Head of caudate nucleus (tissue), 42 donors: ENCODE results near the gene FCN2.
A peak's percentile ranks its signal among the peaks of the same experiment; 100 is the strongest.

Source experiments
- DNase-seq, 42 donors: peaks; one replicate each; pipeline versions ENCODE4 v3.0.0 to v3.0.0-alpha.2; 2020 to 2021; ENCODE audit warnings: mixed read lengths in 7 of 42
- intact Hi-C: fragments of 100-400 bp; cut with DNase I; formaldehyde crosslinking; loops from one replicate; pipeline ENCODE4 v1.15.0; 2022

FCN2 gene

DNA sequence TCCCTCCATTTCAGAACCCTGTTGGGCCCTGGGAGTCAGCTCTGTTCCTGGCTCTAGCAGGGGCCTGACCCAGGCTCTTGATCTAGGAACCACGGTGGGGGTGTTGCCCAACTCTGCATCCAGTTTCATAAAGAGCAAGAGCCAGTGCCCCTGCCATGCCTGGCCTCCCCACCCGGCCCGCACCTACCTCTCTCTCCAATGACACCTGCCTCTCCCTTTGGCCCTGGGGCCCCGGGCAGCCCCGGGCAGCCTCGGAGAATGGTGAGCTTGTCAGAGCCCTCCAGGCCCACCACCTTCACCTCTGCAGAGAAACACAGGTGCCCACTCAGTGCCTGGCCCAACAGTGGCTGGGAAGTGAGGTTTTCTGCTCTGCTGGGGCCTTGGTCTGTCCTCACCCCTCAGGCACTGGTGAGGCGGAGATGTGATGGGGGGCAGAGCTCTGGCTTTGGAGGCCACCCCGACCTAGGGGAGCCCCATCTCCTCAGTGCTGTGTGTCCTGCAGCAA, 35.6 kb downstream of the FCN2 start:
- intact Hi-C loops, result no loop called here
- DNase-seq, result peak in 6 of 42 donors; percentile 2 to 22 (median 6)

DNA sequence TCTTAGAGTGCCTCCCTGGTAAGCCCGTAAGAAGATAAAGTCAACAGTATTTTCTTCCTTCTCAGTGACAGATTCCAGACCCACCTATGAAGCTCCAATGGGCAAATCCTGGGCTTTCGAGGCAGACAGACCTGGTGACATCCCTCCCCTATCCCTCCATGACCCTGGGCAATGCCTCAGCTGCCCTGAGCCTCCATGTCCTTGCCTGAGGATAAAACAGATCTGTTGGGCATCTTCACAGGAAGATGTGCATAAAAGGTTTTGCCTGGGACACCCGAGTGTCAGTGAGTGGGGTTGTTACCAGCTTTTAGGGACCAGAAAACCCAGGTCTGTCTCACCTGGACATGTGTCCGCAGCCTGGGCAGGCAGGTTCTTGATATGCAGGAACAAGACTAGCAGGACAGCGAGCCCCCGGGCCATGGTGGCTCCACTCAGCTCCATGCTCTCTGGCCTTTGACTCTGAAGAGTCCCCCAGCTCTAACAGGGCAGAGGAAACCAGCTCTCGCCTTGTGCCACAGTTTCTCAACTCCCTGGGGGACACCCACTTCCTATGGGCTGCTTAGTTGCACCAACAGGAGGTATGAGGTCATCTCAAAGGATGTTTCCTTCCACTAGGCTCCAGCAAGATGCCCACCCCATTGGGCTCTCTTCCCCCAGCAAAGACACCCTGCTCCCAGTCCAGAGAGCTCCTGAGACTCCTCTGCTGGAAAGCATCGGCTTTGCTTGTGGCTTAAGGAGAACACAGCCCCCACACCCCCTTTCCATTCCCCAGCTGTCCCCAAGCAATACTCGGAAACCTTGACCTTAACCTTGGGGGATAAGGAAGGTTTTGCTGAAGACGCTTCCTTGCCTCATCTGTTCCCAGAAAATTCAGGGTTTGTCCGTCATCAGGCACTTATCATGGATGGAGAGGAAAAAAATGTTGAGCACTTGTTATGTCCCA, 37.1 kb downstream of the FCN2 start, which contains the start of gene FCN1:
FCN1 (minus strand) TSS at position 482 of the 943 bp plus-strand sequence; CDS start at position 441, 41 bp downstream.
- intact Hi-C loops, result no loop called here
- DNase-seq, result peak in 5 of 42 donors; percentile 3 to 28 (median 6)

GRCh38 chr9:134918646-134919045, 38.0 kb downstream of the FCN2 start:
- peak in 4 of 42 donors; percentile 3 to 21 (median 12) for DNase-seq
- intact Hi-C loops, result no loop called here

- intact Hi-C loops, result no loop called here
- DNase-seq, result peak in 1 of 42 donors; percentile 2
Measured at GRCh38 chr9:134919303-134919702, 38.7 kb downstream of the FCN2 start.

GRCh38 chr9:134922066-134922931, 41.7 kb downstream of the FCN2 start:
- intact Hi-C loops, result no loop called here
- peak in 10 of 42 donors; percentile 0 to 47 (median 15) for DNase-seq

DNA sequence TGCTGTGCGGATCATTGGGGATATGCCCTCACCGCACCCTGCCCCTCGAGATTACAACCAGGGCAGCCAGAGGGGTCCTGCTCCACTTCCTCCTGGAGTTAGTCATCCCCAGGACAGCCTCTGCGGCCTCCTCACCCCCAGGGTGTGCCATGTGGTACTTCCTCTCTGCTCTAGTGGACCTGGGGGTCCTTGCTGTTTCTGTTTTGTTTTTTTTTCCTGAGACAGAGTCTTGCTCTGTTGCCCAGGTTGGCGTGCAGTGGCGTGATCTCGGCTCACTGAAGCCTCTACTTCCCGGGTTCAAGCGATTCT, 42.3 kb downstream of the FCN2 start:
- peak in 3 of 42 donors; percentile 2 to 10 (median 2) for DNase-seq
- intact Hi-C loops, result no loop called here

DNA sequence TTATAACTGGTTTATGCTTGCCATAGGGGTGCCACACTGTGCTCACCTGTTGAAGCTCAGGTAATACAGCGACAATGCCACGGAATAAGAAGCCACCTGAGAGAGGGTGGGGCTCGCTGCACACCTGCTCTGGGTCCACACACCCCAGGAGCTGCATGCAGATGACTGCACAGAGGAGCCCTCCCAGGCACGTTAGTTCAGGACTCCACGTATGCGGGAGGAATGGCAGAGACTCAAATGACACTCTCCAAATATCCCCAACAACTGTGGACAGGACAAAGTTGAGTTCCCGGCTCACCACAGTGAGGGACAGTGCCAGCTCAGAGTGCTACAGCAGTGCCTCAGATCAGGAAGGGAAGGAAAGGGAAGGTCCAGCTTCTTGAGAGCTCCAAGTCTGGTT, 42.9 kb downstream of the FCN2 start:
- DNase-seq, result peak in 4 of 42 donors; percentile 3 to 11 (median 6)
- intact Hi-C loops, result no loop called here

DNA sequence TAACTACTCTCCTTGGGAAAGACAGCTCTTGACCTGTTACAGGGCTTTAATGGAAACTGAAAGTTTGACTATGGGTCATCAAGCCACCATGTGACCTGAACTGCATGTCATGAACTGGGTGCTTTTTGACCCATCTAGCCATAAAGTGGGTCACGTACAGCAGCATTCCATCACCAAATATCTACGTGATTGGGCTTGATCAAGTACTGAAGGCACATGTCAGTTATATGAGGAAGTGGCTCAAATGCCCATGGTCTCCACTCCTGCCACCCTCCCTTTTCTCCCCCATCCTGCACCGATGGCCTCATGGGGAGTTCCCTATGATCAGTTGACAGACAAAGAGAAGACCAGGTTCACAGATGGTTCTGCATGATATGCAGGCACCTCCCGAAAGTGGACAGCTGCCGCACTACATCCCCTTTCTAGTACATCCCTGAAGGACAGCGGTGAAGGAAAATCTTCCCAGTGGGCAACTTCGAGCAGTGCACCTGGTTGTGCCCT, 44.5 kb downstream of the FCN2 start:
- DNase-seq, result peak in 3 of 42 donors; percentile 1 to 4 (median 1)
- intact Hi-C loops, result no loop called here

DNA sequence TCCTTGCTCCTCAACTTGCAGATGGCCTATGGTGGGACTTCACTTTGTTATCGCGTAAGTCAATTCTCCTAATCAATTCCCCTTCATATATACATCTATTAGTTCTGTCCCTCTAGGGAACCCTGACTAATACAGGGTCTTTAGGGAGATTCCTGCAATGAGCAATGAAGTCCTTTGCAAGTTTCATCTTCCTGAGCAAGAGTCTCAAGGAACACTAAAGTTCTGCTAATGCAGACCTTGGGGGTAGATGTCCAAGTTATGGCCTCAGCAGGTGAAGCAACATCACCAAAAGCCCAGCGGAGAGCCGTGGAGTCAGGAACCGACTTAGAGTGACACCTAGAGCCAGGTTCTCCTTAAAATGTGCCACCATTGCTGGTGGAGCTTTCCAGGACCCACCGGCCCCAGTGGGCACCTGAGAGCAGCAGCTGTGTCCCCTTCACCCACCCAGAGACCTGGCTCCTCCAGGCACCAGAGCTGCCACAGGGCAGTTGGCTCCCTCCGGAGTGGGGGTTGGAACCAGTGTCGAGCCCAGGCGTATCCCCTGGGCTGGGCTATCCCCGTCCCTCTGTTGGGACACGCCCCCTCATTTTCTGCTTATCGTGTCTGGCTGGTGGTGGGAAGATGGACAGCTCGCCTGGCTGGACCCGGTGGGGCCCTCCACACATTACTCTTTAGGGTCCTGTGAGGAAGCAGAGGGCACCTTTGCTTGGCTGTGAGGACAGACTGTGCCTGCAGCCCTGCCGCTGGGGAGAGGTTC, 48.0 kb downstream of the FCN2 start:
- intact Hi-C loops, result no loop called here
- no peak for DNase-seq

DNA sequence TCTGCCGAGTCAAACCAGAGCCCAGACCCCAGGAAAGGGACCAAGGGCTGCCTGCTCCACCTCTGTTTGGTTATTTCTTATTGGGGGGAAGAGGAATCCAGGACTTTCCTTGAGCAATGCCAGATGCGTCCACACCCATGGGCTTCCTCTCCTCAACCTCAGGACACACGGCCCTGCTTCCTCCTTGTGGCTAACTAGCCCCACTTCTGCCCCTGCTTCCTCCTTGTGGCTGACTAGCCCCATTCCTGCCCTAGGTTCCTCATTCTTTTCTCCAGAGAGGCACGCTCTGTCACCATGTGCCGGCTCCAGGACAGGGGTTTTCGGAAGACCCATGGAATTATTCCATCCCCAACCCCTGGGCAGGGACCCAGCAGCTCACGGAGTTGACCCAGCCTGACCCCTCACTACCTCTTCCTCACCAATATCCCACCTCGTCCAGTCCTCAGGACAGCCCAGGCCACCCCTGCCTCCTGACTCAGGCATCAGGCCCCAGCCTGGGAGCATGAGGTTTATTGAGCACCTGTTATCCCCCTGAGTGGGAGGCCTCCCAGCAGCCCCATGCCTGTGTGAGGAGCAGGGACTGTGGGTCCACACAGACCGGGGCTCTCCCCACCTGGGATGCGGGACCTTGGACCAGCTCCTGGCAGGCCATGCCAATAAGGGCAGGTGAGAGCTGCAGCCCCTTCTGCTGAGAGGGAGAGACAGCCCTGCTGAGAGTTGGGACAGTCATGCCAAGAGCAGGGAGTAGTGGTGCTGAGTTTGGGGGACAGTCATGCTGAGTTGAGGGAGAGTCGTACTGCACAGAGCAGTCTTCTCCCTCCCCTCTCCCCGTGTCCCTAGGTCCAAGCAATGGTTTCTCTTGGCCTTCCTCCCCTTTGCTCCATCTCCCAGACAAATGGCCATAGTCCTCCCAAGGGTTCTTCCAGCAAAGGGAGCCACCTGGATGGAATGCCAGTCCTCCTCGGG, 48.9 kb downstream of the FCN2 start:
- intact Hi-C loops, result loop anchor here (10.0 kb wide), 1 partner anchor 65 kb away; no protein-coding TSS in a partner anchor
- DNase-seq, result peak in 23 of 42 donors; percentile 10 to 65 (median 35)

- DNase-seq, result no peak
- intact Hi-C loops, result loop anchor here (10.0 kb wide), 1 partner anchor 64 kb away; no protein-coding TSS in a partner anchor
Measured at GRCh38 chr9:134930398-134930797, 49.8 kb downstream of the FCN2 start.

GRCh38 chr9:134932171-134932570, 51.6 kb downstream of the FCN2 start:
- DNase-seq, result no peak
- intact Hi-C loops, result loop anchor here (10.0 kb wide), 1 partner anchor 63 kb away; no protein-coding TSS in a partner anchor

DNA sequence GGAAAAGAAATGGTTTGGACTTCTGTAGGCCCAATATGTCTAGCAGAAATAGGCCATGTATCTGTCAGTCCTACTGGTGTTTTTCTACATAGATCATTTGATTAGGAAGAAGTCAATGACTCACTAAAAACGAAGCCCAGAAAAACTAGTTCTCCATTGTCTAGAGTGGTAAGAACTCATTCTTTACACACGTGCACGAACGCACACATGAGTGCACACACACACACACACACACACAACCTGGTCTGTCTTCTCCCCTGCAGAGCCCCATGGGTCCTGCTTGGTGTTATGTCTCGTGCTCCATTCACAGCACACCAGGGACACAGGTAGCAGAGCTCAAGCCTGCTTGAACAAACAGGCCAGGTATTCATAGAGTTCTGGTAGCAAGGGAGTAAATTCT, 52.0 kb downstream of the FCN2 start:
- intact Hi-C loops, result loop anchor here (10.0 kb wide), 1 partner anchor 62 kb away; no protein-coding TSS in a partner anchor
- DNase-seq, result no peak

DNA sequence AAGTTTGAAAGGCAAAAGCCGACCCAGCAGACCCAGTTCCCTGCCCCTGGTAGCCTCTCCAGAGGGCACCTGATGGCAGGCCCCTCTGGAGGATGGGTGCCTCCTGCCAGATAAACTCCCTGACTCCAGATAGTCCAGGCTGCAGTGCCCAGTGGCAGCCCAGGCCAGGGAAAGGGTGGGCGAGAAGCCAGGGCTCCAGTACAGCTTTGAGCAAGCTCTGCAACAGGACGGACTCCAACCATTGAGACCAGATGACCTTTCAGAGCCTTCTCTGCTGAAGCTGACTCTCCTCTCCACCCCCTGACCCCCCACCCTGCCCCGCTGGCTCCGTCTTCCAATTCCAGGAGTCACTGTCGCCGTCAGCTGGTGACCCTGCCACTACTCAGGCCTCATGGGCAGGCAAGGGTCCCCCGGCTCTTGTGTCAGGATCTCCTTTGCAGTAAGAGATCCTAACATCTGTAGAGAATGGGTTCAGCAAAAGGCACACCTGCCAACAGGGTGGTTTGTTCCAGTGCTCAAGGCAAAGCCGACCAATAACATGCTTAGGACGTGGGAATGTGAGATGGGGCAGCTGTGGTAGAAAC, 52.6 kb downstream of the FCN2 start:
- no peak for DNase-seq
- intact Hi-C loops, result loop anchor here (10.0 kb wide), 1 partner anchor 62 kb away; no protein-coding TSS in a partner anchor

DNA sequence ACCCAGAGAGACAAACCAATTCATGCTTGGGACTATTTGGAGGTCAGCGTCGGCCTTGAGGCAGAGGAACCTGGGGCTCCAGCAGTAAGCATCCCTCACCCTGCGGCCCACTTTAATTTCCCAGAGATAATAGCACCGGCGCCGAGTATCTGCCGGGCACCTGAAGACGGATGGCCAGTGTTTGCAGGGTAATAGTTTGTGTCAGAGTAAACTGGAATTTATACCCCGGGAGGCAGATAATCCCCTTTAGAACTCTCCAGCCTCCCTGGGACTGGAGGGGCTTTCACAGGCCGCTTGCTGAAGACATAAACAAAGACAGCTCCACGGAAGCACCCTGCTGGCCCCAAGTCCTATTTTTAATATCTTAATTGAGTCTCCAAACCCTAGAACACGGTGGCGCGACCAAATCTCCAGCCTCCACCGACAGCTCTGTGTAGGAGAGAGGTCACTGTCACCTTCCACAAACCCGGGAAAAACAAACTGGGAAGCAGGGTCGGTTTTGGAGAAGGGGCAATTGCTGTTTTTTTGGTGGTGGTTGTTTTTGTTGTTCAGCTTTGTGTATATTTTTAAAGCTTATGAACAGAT, 54.5 kb downstream of the FCN2 start:
- intact Hi-C loops, result loop anchor here (10.0 kb wide), 1 partner anchor 60 kb away; no protein-coding TSS in a partner anchor
- no peak for DNase-seq

DNA sequence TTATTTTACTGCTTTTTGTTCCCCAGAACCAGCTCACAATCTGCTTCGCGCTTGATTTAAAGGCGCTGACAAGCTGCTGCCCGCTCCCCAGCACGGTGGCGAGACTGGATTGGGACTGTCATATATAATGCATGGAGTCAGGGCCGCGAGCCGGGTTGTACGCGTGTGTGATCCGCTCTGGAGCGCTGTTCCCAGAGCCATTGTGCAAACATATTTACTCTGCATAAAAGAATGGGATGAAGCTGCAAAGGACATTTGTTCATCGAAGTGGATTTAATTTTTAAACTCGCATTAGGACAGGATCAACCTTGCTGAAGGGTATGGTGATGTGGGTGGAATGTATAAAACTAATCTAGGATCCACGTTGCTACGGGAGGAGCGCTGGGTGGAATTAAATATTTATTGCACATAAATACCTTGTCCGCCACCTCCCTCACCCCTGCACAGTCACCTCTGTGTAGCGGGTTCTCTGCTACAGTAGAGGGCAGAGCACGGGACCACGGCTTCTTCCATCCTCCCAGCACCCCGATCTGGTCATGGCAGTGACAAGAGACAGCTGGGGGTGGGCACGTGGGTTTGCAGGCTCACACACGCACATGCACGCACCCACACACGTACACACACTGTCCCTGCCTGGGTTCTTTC, 55.2 kb downstream of the FCN2 start:
- intact Hi-C loops, result loop anchor here (10.0 kb wide), 1 partner anchor 59 kb away; no protein-coding TSS in a partner anchor
- peak in 7 of 42 donors; percentile 16 to 35 (median 26) for DNase-seq
